Activated CD4-positive, alpha-beta T cell treated with anti-CD3 and anti-CD28 coated beads, Interleukin-10, Interleukin-2, amounts not matched to agents 100 ng/mL and 50 ng/mL, durations not matched to agents 16 hours and 8 hours (primary cell): ENCODE results near the gene APCS.

Experiments used
- DNase-seq: peaks from one replicate; pipeline ENCODE4 v3.0.0-alpha.2; 2020

Gene APCS

GRCh38 chr1:159587461-159587951 is at the start of gene APCS:
APCS (plus strand) TSS chr1:159587826; CDS start chr1:159587922, 96 bp downstream.
- no peak for DNase-seq

- DNase-seq: no peak
These were observed 39.5 kb upstream of the APCS start for GRCh38 chr1:159548126-159548525.

- DNase-seq: no peak
These were observed 33.4 kb upstream of the APCS start for GRCh38 chr1:159554261-159554660.

GRCh38 chr1:159554696-159555095 is 32.9 kb upstream of the APCS start:
- DNase-seq: no peak

- DNase-seq: no peak
These were observed 30.7 kb upstream of the APCS start for GRCh38 chr1:159556931-159557369.

GRCh38 chr1:159560599-159560998 is 27.0 kb upstream of the APCS start:
- no peak for DNase-seq

- DNase-seq: no peak
These were observed 26.1 kb upstream of the APCS start for GRCh38 chr1:159561497-159561896.

GRCh38 chr1:159562680-159563079 is 24.9 kb upstream of the APCS start:
- DNase-seq: no peak

GRCh38 chr1:159577446-159577845 is 10.2 kb upstream of the APCS start:
- DNase-seq: no peak

GRCh38 chr1:159580340-159580739 is 7.3 kb upstream of the APCS start:
- DNase-seq: no peak

- DNase-seq: no peak
These were observed 6.2 kb upstream of the APCS start for GRCh38 chr1:159581422-159581821.

GRCh38 chr1:159584536-159584935 is 3.1 kb upstream of the APCS start:
- no peak for DNase-seq

GRCh38 chr1:159591981-159592380 is 4.4 kb downstream of the APCS start:
- no peak for DNase-seq

GRCh38 chr1:159594625-159595405 is 7.2 kb downstream of the APCS start:
- no peak for DNase-seq

- no peak for DNase-seq
These were observed 10.6 kb downstream of the APCS start for GRCh38 chr1:159598196-159598595.

- no peak for DNase-seq
These were observed 13.3 kb downstream of the APCS start for GRCh38 chr1:159600894-159601293.

- DNase-seq: no peak
These were observed 14.9 kb downstream of the APCS start for GRCh38 chr1:159602501-159602999.

- DNase-seq: no peak
These were observed 24.7 kb downstream of the APCS start for GRCh38 chr1:159612211-159612885.

- no peak for DNase-seq
These were observed 45.3 kb downstream of the APCS start for GRCh38 chr1:159632922-159633321.
